Glutamatergic neuron (in vitro differentiated cells): ENCODE measurements around the gene SERPINA9. TPM values are rescaled to one million over a fixed set of nuclear protein-coding genes. Genes with fewer than 3 reads are reported as not detected.

ENCODE experiments used
- total RNA-seq: library from RNA; stranded (reverse); fragmentation: NEBNext Ultra II Directional; extraction: Animal tissue kit (Norgen Biotek cat#: 25700); gene quantifications from one replicate; pipeline ENCODE4 v1.2.1, GENCODE V29; 2021; ENCODE audit not compliant: unreplicated experiment

Gene SERPINA9
- total RNA-seq, 1 donor from 2014 or later: not detected

Other genes with a start within 250 kb of the SERPINA9 start
- gene SERPINA10, start 182.9 kb downstream of the SERPINA9 start, total RNA-seq: not detected
- not detected for gene SERPINA6, start 152.9 kb downstream of the SERPINA9 start, total RNA-seq
- not detected for gene SERPINA2, start 109.5 kb downstream of the SERPINA9 start, total RNA-seq
- not detected for gene SERPINA1, start 87.6 kb downstream of the SERPINA9 start, total RNA-seq
- gene SERPINA11, start 23.4 kb downstream of the SERPINA9 start, total RNA-seq: not detected
- not detected for gene SERPINA12, start 33.3 kb upstream of the SERPINA9 start, total RNA-seq
- not detected for gene SERPINA4, start 85.2 kb upstream of the SERPINA9 start, total RNA-seq
- gene SERPINA5, start 105.2 kb upstream of the SERPINA9 start, total RNA-seq: not detected
- not detected for gene SERPINA3, start 136.2 kb upstream of the SERPINA9 start, total RNA-seq